GM23338 (cell line): ENCODE measurements around the gene DNASE1L1. TPM values are rescaled to one million over a fixed set of nuclear protein-coding genes. Genes with fewer than 3 reads are reported as not detected.

ENCODE experiments used
- ATAC-seq: fragments of 200-7000 bp; cut with Tn5 transposase; 3 replicates; pipeline ENCODE4 v1.9.1; 2020
- DNase-seq: peaks from one replicate; pipeline ENCODE4 v3.0.0-alpha.2; 2015; ENCODE audit warnings: low spot score
- H2AFZ ChIP-seq: fragments of 200-600 bp; sonication (generic); 2 replicates; pipeline ENCODE4 v1.8.0; 2016; ENCODE audit warnings: antibody characterized with exemption, mild to moderate bottlenecking, moderate library complexity
- H3F3A ChIP-seq: fragments of 200-600 bp; sonication (generic); replicated peaks from 2 replicates; pipeline ENCODE4 v1.8.0; 2017; ENCODE audit warnings: antibody characterized with exemption, mixed run types, low read depth
- H3K27ac ChIP-seq: fragments of 200-600 bp; sonication (generic); 2 replicates; pipeline ENCODE4 v1.6.1; 2016; ENCODE audit warnings: low read depth
- H3K27me3 ChIP-seq: fragments of 200-600 bp; sonication (generic); 2 replicates; pipeline ENCODE4 v1.8.0; 2016; ENCODE audit warnings: mild to moderate bottlenecking, mixed run types, moderate library complexity; ENCODE audit not compliant: insufficient read depth
- H3K36me3 ChIP-seq: fragments of 200-600 bp; sonication (generic); 2 replicates; pipeline ENCODE4 v1.8.0; 2016; ENCODE audit warnings: mild to moderate bottlenecking; ENCODE audit not compliant: insufficient read depth
- H3K4me1 ChIP-seq: fragments of 200-600 bp; sonication (generic); 2 replicates; pipeline ENCODE4 v1.8.0; 2016; ENCODE audit warnings: mild to moderate bottlenecking, moderate library complexity; ENCODE audit not compliant: insufficient read depth
- H3K4me2 ChIP-seq: fragments of 200-600 bp; sonication (generic); 2 replicates; pipeline ENCODE4 v1.7.1; 2017; ENCODE audit warnings: mixed run types
- H3K4me3 ChIP-seq: fragments of 200-600 bp; sonication (generic); 2 replicates; pipeline ENCODE4 v1.6.1; 2016; ENCODE audit warnings: mixed run types
- H3K79me2 ChIP-seq: fragments of 200-600 bp; sonication (generic); replicated peaks from 2 replicates; pipeline ENCODE4 v1.8.0; 2017; ENCODE audit warnings: mild to moderate bottlenecking; ENCODE audit not compliant: insufficient read depth
- H3K9me2 ChIP-seq: fragments of 200-600 bp; sonication (generic); 2 replicates; pipeline ENCODE4 v1.8.0; 2017; ENCODE audit not compliant: insufficient read depth
- H4K20me1 ChIP-seq: fragments of 200-600 bp; sonication (generic); replicated peaks from 2 replicates; pipeline ENCODE4 v1.8.0; 2017; ENCODE audit warnings: mild to moderate bottlenecking; ENCODE audit not compliant: insufficient read depth
- H3K27ac Mint-ChIP-seq: 2 replicates; pipeline ENCODE4 v1.8.0; 2020; ENCODE audit warnings: inconsistent platforms, mild to moderate bottlenecking, moderate library complexity, mixed read lengths
- H3K27me3 Mint-ChIP-seq: 3 replicates; pipeline ENCODE4 v1.8.0; 2022; ENCODE audit warnings: low read depth, mild to moderate bottlenecking, moderate library complexity, mixed read lengths, inconsistent platforms; ENCODE audit not compliant: insufficient read depth, poor library complexity
- H3K36me3 Mint-ChIP-seq: 3 replicates; pipeline ENCODE4 v1.8.0; 2021; ENCODE audit warnings: low read depth, mild to moderate bottlenecking, inconsistent platforms, moderate library complexity, mixed read lengths
- H3K4me1 Mint-ChIP-seq: 3 replicates; pipeline ENCODE4 v1.8.0; 2020; ENCODE audit warnings: mild to moderate bottlenecking, inconsistent platforms, mixed read lengths
- H3K4me3 Mint-ChIP-seq: 3 replicates; pipeline ENCODE4 v1.8.0; 2021; ENCODE audit warnings: moderate library complexity, mild to moderate bottlenecking, inconsistent platforms, mixed read lengths
- H3K9me3 Mint-ChIP-seq: 3 replicates; pipeline ENCODE4 v1.8.0; 2020; ENCODE audit warnings: moderate library complexity, mild to moderate bottlenecking, inconsistent platforms, mixed read lengths
- CREB1 ChIP-seq: fragments of 250-450 bp; sonication (Bioruptor Pico); IDR thresholded peaks from 2 replicates; pipeline ENCODE4 v1.5.0; 2020; ENCODE audit warnings: low read depth, mild to moderate bottlenecking, moderate library complexity
- CTCF ChIP-seq, 2 experiments: fragments of 200-600 bp in 1 of 2; sonication (generic) in 1 of 2; conservative IDR thresholded peaks; 2 replicates each; pipeline versions ENCODE4 v1.5.1 to v1.6.1; 2016 to 2017; ENCODE audit warnings: antibody characterized with exemption in 2 of 2, low read depth in 2 of 2, mild to moderate bottlenecking in 2 of 2, moderate library complexity in 1 of 2
- EZH2 ChIP-seq: fragments of 200-600 bp; sonication (generic); IDR thresholded peaks from one replicate; pipeline ENCODE4 v1.8.0; 2017; ENCODE audit warnings: antibody characterized with exemption, mild to moderate bottlenecking, low read depth; ENCODE audit not compliant: unreplicated experiment
- EZH2phosphoT487 ChIP-seq: fragments of 200-600 bp; sonication (generic); IDR thresholded peaks from one replicate; pipeline ENCODE4 v1.8.1; 2018; ENCODE audit warnings: antibody characterized with exemption; ENCODE audit not compliant: unreplicated experiment
- JUNB ChIP-seq: IDR thresholded peaks from one replicate; pipeline ENCODE4 v1.6.1; 2016; ENCODE audit warnings: antibody characterized with exemption; ENCODE audit not compliant: unreplicated experiment
- NANOG ChIP-seq: IDR thresholded peaks from 2 replicates; pipeline ENCODE4 v1.6.1; 2016; ENCODE audit warnings: antibody characterized with exemption, borderline replicate concordance
- POLR2AphosphoS5 ChIP-seq: IDR thresholded peaks from 2 replicates; pipeline ENCODE4 v1.6.1; 2016; ENCODE audit warnings: antibody characterized with exemption, low read depth
- STAT1 ChIP-seq: IDR thresholded peaks from one replicate; pipeline ENCODE4 v1.6.1; 2016; ENCODE audit warnings: antibody characterized with exemption; ENCODE audit not compliant: unreplicated experiment
- ZNF114 ChIP-seq: fragments of 250-450 bp; sonication (Bioruptor Pico); IDR thresholded peaks from 2 replicates; pipeline ENCODE4 v1.5.0; 2020; ENCODE audit warnings: mild to moderate bottlenecking, moderate library complexity
- ZNF331 ChIP-seq: fragments of 250-450 bp; sonication (Bioruptor Pico); IDR thresholded peaks from 2 replicates; pipeline ENCODE4 v1.5.0; 2020; ENCODE audit warnings: low read depth, mild to moderate bottlenecking, moderate library complexity
- polyA plus RNA-seq: library from polyadenylated mRNA; unstranded; fragments of >200 nt; fragmentation: Nextera tagmentation; extraction: Ambion mirVana; gene quantifications from 2 replicates; pipeline ENCODE4 v1.2.1, GENCODE V29; 2016
- total RNA-seq: library from RNA; depleted of rRNA; stranded (reverse); fragments of >200 nt; shearing (Covaris generic); gene quantifications from 2 replicates; pipeline ENCODE4 v1.2.3, GENCODE V29; 2014
- TF ChIP-seq, protein P1 (sequence below): fragments of 250-450 bp; sonication (Bioruptor Pico); IDR thresholded peaks from 2 replicates; pipeline ENCODE4 v1.5.0; 2020; ENCODE audit warnings: mild to moderate bottlenecking, moderate library complexity
- TF ChIP-seq, protein P2 (sequence below): IDR thresholded peaks from 2 replicates; pipeline ENCODE4 v1.6.1; 2016; ENCODE audit warnings: antibody characterized with exemption
- TF ChIP-seq, protein P3 (sequence below): IDR thresholded peaks from one replicate; pipeline ENCODE4 v1.6.1; 2018; ENCODE audit warnings: antibody characterized with exemption; ENCODE audit not compliant: unreplicated experiment

Gene DNASE1L1
- total and polyA plus RNA-seq, 2 experiments from 2014 or later: 3.3 to 16.1 TPM

DNA sequence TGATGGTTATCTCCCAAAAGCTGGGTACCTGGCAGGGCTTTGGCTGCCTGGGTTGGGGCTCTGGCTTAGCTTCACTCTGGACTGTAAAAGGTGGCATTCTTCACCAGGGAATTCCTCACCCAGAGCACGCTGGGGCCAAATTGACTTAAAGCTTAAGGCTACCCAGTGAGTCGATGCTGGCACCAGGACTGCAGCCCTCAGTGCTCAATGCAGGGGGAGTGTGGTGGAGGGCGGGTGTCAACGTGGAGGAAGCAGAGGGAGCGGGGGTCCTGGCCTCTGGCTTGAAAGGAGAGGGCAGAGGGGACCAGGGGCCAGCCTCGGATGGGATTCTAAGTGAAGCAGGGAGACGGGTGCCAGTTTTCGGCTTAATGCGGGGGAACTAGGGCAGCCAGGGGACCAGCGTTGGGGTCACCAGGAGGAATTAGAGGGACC is 34.4 kb upstream of the DNASE1L1 start:
- TF ChIP-seq EZH2phosphoT487 (no peak), POLR2AphosphoS5 (no peak), CTCF (conservative IDR thresholded peaks at IDR 0.05; ENCODE audit: low read depth in 2 of 2) (no peak), ZNF114 (no peak), STAT1 (no peak), CREB1 (CRISPR knock-in tag) (no peak), EZH2 (no peak), JUNB (no peak), ZNF331 (CRISPR knock-in tag) (no peak), NANOG (no peak)
- TF ChIP-seq, protein P1, sequence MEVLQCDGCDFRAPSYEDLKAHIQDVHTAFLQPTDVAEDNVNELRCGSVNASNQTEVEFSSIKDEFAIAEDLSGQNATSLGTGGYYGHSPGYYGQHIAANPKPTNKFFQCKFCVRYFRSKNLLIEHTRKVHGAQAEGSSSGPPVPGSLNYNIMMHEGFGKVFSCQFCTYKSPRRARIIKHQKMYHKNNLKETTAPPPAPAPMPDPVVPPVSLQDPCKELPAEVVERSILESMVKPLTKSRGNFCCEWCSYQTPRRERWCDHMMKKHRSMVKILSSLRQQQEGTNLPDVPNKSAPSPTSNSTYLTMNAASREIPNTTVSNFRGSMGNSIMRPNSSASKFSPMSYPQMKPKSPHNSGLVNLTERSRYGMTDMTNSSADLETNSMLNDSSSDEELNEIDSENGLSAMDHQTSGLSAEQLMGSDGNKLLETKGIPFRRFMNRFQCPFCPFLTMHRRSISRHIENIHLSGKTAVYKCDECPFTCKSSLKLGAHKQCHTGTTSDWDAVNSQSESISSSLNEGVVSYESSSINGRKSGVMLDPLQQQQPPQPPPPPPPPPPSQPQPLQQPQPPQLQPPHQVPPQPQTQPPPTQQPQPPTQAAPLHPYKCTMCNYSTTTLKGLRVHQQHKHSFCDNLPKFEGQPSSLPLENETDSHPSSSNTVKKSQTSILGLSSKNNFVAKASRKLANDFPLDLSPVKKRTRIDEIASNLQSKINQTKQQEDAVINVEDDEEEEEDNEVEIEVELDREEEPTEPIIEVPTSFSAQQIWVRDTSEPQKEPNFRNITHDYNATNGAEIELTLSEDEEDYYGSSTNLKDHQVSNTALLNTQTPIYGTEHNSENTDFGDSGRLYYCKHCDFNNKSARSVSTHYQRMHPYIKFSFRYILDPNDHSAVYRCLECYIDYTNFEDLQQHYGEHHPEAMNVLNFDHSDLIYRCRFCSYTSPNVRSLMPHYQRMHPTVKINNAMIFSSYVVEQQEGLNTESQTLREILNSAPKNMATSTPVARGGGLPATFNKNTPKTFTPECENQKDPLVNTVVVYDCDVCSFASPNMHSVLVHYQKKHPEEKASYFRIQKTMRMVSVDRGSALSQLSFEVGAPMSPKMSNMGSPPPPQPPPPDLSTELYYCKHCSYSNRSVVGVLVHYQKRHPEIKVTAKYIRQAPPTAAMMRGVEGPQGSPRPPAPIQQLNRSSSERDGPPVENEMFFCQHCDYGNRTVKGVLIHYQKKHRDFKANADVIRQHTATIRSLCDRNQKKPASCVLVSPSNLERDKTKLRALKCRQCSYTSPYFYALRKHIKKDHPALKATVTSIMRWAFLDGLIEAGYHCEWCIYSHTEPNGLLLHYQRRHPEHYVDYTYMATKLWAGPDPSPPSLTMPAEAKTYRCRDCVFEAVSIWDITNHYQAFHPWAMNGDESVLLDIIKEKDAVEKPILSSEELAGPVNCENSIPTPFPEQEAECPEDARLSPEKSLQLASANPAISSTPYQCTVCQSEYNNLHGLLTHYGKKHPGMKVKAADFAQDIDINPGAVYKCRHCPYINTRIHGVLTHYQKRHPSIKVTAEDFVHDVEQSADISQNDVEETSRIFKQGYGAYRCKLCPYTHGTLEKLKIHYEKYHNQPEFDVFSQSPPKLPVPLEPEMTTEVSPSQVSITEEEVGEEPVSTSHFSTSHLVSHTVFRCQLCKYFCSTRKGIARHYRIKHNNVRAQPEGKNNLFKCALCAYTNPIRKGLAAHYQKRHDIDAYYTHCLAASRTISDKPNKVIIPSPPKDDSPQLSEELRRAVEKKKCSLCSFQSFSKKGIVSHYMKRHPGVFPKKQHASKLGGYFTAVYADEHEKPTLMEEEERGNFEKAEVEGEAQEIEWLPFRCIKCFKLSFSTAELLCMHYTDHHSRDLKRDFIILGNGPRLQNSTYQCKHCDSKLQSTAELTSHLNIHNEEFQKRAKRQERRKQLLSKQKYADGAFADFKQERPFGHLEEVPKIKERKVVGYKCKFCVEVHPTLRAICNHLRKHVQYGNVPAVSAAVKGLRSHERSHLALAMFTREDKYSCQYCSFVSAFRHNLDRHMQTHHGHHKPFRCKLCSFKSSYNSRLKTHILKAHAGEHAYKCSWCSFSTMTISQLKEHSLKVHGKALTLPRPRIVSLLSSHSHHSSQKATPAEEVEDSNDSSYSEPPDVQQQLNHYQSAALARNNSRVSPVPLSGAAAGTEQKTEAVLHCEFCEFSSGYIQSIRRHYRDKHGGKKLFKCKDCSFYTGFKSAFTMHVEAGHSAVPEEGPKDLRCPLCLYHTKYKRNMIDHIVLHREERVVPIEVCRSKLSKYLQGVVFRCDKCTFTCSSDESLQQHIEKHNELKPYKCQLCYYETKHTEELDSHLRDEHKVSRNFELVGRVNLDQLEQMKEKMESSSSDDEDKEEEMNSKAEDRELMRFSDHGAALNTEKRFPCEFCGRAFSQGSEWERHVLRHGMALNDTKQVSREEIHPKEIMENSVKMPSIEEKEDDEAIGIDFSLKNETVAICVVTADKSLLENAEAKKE (CRISPR knock-in tag): no peak
- TF ChIP-seq, protein P2, sequence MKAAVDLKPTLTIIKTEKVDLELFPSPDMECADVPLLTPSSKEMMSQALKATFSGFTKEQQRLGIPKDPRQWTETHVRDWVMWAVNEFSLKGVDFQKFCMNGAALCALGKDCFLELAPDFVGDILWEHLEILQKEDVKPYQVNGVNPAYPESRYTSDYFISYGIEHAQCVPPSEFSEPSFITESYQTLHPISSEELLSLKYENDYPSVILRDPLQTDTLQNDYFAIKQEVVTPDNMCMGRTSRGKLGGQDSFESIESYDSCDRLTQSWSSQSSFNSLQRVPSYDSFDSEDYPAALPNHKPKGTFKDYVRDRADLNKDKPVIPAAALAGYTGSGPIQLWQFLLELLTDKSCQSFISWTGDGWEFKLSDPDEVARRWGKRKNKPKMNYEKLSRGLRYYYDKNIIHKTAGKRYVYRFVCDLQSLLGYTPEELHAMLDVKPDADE: no peak
- TF ChIP-seq, protein P3, sequence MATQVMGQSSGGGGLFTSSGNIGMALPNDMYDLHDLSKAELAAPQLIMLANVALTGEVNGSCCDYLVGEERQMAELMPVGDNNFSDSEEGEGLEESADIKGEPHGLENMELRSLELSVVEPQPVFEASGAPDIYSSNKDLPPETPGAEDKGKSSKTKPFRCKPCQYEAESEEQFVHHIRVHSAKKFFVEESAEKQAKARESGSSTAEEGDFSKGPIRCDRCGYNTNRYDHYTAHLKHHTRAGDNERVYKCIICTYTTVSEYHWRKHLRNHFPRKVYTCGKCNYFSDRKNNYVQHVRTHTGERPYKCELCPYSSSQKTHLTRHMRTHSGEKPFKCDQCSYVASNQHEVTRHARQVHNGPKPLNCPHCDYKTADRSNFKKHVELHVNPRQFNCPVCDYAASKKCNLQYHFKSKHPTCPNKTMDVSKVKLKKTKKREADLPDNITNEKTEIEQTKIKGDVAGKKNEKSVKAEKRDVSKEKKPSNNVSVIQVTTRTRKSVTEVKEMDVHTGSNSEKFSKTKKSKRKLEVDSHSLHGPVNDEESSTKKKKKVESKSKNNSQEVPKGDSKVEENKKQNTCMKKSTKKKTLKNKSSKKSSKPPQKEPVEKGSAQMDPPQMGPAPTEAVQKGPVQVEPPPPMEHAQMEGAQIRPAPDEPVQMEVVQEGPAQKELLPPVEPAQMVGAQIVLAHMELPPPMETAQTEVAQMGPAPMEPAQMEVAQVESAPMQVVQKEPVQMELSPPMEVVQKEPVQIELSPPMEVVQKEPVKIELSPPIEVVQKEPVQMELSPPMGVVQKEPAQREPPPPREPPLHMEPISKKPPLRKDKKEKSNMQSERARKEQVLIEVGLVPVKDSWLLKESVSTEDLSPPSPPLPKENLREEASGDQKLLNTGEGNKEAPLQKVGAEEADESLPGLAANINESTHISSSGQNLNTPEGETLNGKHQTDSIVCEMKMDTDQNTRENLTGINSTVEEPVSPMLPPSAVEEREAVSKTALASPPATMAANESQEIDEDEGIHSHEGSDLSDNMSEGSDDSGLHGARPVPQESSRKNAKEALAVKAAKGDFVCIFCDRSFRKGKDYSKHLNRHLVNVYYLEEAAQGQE: no peak
- no peaks in the 10 kb centered on the region for H3K27me3 ChIP-seq
- H3K36me3 ChIP-seq: no peaks in the 10 kb centered on the region
- peak overlapping the region; percentile 51 for H3K4me3 ChIP-seq
- H3K9me2 ChIP-seq: no peaks in the 10 kb centered on the region
- DNase-seq (peak; percentile 30), ATAC-seq (peak; percentile 45)
- H3F3A ChIP-seq: no peaks in the 10 kb centered on the region
- H3K27ac ChIP-seq: no peak overlapping the region
- H2AFZ ChIP-seq: no peak overlapping the region
- Mint-ChIP-seq H3K27ac (no peak overlapping the region), H3K4me1 (peaks cover 3% of the 10 kb centered on the region; the same call in 1 of the 3 replicates), H3K27me3 (peaks cover 9% of the 10 kb centered on the region), H3K4me3 (peak overlapping the region; percentile 73), H3K36me3 (peaks cover 19% of the 10 kb centered on the region; the same call in 2 of the 3 replicates), H3K9me3 (no peaks in the 10 kb centered on the region)
- peak overlapping the region; percentile 78 for H3K4me2 ChIP-seq
- no peaks in the 10 kb centered on the region for H4K20me1 ChIP-seq
- H3K4me1 ChIP-seq: 0 out of 2 replicates have a peak, but pooled peaks cover 3% of the 10 kb centered on the region
- H3K79me2 ChIP-seq: peaks cover 4% of the 10 kb centered on the region
